ENCODE results near the gene RUNDC3A. TPM values are rescaled to one million over a fixed set of nuclear protein-coding genes. Genes with fewer than 3 reads are reported as not detected.

Gene RUNDC3A
- total RNA-seq, 4 donors from 2014 or later: 0.51 TPM; not detected in 3

DNA sequence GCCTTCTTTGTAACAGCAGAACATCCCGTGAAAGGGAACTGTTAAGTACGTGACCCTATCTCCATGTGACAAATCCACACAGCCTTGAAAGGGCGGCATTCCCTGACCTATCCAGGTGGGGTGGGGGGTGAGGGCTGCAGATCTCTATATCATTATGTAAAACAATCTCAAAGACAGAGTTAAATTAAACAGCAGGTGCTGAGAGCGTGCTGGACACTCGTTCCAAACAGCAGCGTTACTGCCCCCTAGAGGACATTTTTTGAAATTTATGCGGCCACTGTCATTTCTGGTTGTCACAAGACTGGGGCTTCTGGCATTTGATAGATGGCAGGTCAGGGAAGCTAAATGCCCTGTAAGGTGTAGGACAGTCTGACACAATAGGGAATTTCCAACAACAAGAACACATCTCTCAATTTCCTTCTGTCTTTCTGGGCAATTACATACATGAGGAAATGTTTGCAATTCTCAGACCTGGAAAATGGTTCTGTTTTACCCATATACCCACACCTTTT lies 22.9 kb downstream of the RUNDC3A start:
- TF ChIP-seq, protein P1, sequence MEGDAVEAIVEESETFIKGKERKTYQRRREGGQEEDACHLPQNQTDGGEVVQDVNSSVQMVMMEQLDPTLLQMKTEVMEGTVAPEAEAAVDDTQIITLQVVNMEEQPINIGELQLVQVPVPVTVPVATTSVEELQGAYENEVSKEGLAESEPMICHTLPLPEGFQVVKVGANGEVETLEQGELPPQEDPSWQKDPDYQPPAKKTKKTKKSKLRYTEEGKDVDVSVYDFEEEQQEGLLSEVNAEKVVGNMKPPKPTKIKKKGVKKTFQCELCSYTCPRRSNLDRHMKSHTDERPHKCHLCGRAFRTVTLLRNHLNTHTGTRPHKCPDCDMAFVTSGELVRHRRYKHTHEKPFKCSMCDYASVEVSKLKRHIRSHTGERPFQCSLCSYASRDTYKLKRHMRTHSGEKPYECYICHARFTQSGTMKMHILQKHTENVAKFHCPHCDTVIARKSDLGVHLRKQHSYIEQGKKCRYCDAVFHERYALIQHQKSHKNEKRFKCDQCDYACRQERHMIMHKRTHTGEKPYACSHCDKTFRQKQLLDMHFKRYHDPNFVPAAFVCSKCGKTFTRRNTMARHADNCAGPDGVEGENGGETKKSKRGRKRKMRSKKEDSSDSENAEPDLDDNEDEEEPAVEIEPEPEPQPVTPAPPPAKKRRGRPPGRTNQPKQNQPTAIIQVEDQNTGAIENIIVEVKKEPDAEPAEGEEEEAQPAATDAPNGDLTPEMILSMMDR (IDR thresholded peaks at IDR 0.05; ENCODE audit: low read depth): no peak

DNA sequence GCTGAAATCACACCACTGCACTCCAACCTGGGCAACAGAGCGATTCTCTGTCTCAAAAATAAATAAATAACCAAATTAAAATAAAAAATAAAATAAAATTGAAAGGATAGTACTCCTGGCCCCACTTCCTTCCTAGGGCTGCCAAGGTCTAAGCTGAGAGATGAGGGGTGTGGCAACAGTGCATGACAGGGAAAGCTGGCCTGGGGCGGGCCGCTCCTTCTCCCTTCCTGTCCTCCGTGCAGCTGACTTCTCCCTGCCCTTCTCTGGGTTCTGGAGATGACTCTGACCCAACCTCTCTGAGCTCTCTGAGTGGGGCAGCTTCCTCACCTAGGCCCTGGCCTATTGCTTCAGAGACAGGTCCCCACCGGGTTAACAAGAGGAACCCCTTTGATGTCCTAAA lies 25.0 kb downstream of the RUNDC3A start:
- TF ChIP-seq, protein P1 (IDR thresholded peaks at IDR 0.05; ENCODE audit: low read depth): no peak

DNA sequence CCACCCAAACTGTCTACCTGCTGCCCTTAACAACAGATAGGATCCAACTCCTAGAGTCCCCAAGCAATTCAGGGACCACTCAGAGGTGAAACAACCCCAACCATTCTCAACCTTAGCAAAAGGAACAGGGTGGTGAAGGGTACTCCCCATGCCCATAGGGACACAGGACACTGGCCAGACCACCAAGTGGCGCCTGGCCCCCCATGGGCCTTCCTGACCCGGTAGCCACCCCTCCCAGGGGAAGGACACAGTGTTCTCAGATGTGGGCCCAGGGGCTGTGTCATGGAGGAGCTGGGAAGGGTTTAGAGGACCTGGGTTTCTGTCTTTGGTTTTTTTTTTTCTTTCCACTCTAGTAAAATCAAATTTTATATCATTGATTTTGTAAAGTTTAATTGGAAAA lies 25.9 kb downstream of the RUNDC3A start:
- TF ChIP-seq, protein P1 (IDR thresholded peaks at IDR 0.05; ENCODE audit: low read depth): no peak

DNA sequence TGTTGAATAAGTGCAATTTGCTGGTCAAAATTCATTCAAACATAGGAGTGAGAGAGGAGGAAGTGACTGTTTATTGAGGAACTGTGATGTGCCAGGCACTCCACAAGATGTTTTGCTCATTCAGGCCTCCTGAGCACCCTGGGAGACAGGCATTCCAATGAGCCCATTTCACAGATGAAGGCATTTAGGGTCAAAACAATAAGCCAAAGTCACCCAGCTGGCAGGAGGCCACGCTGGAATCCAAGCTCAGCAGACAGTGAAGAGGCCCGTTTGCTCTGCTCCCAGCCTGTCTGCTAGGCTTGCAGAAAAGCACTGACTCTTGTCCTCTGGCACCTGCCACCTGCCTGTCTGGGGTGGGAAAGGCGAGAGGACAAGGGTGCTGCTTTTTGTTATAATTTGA lies 26.3 kb downstream of the RUNDC3A start:
- TF ChIP-seq, protein P1 (IDR thresholded peaks at IDR 0.05; ENCODE audit: low read depth): no peak

DNA sequence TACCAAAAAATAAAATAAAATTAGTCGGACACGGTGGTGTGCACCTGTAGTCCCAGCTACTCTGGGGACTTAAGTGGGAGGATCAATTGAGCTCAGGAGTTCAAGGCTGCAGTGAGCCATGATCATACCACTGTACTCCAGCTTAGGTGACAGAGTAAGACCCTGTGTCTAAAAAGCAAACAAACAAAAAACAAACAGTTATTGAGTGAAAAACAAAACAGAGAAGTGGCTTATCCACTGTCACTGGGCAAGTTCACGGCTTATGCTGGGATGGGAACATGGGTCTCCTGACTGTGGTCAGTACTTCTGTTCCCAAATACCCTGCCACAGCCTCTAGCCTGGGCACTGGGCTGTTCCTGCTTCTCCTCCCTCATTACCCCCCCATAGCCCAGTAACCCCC lies 27.2 kb downstream of the RUNDC3A start:
- TF ChIP-seq, protein P1 (IDR thresholded peaks at IDR 0.05; ENCODE audit: low read depth): no peak

DNA sequence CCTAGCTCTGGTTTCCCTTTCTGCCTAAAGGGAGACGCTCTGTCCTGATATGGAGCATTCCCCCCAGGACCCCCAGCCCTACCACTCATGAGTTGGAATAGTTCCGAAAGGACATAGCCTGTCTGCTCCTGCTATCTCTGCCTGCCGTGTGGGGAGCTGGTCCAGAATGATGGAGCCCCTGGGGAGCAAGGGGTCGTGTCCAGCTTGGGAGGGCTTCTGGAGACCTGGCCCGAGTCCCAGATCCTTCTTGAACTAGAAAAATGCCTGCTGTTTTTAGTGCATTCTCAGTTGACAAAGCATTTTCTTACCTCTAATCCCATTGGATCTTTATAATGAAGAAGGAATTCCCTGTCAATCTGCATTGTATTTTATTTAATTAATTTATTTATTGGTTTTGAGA lies 27.6 kb downstream of the RUNDC3A start:
- TF ChIP-seq, protein P1 (IDR thresholded peaks at IDR 0.05; ENCODE audit: low read depth): no peak

DNA sequence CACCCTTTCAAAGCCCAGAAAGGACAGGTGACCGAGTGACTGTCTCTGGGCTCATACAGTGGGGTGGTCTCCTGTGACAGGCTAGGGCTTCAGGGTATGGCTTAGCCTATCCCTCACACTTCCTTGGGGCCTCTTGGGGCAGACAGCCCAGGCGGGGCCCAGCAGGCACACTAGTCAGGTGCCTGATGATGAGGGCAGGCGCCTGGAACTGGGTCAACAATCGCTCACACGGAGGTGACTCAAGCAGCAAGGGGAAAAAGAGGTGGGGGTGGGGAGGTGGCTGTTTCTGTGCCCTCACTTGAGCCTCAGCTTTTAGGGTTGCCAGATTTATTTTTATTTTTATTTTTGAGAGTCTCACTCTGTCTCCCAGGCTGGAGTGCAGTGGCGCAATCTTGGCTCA lies 30.3 kb downstream of the RUNDC3A start:
- TF ChIP-seq, protein P1 (IDR thresholded peaks at IDR 0.05; ENCODE audit: low read depth): no peak
